WTC11 (cell line): ENCODE data around the gene PLEKHM3. TPM values are rescaled to one million over a fixed set of nuclear protein-coding genes. Genes with fewer than 3 reads are reported as not detected.

Source experiments
- ATAC-seq: fragments of 200-7000 bp; cut with Tn5 transposase; 2 replicates; pipeline ENCODE4 v1.10.0; 2021; ENCODE audit warnings: mild to moderate bottlenecking, moderate library complexity
- CTCF ChIA-PET: fragments of 300-600 bp; sonication (Branson Sonifier 250); formaldehyde crosslinking; loops from one replicate; lab custom pipeline; 2021; ENCODE audit warnings: antibody characterized with exemption; lab: Charles Lee
- POLR2A ChIA-PET: fragments of 350-600 bp; sonication (Branson Sonifier 250); formaldehyde crosslinking; loops from one replicate; lab custom pipeline; 2021; ENCODE audit warnings: antibody characterized with exemption; lab: Charles Lee
- DNase-seq: peaks from one replicate; pipeline ENCODE4 v3.0.0; 2021; ENCODE audit warnings: low spot score
- H3K27ac Mint-ChIP-seq: 2 replicates; pipeline ENCODE4 v1.8.0; 2021; ENCODE audit warnings: mixed read lengths
- H3K27me3 Mint-ChIP-seq: 2 replicates; pipeline ENCODE4 v1.8.0; 2021; ENCODE audit warnings: low read depth, mild to moderate bottlenecking, moderate library complexity, mixed read lengths
- H3K36me3 Mint-ChIP-seq: 2 replicates; pipeline ENCODE4 v1.8.0; 2021; ENCODE audit warnings: mixed read lengths
- H3K4me1 Mint-ChIP-seq: 2 replicates; pipeline ENCODE4 v1.8.0; 2022; ENCODE audit warnings: mixed read lengths
- H3K4me3 Mint-ChIP-seq: 2 replicates; pipeline ENCODE4 v1.8.0; 2021; ENCODE audit warnings: mild to moderate bottlenecking, moderate library complexity, mixed read lengths
- H3K9me3 Mint-ChIP-seq: 2 replicates; pipeline ENCODE4 v1.8.0; 2021; ENCODE audit warnings: mixed read lengths
- AR ChIP-seq: fragments of 250-450 bp; sonication (Bioruptor Pico); IDR thresholded peaks from 2 replicates; pipeline ENCODE4 v1.9.0; 2021; ENCODE audit warnings: mild to moderate bottlenecking
- ATF1 ChIP-seq: sonication (generic); formaldehyde crosslinking; IDR thresholded peaks from 2 replicates; pipeline ENCODE4 v1.8.1; 2023; ENCODE audit warnings: mild to moderate bottlenecking, moderate library complexity, missing genetic modification reagents
- ATF3 ChIP-seq: sonication (generic); formaldehyde crosslinking; conservative IDR thresholded peaks from 2 replicates; pipeline ENCODE4 v1.8.1; 2022; ENCODE audit warnings: mild to moderate bottlenecking, missing genetic modification reagents
- CDX4 ChIP-seq: fragments of 250-450 bp; sonication (Bioruptor Pico); IDR thresholded peaks from 2 replicates; pipeline ENCODE4 v1.9.0; 2021; ENCODE audit warnings: moderate library complexity, mild to moderate bottlenecking, inconsistent platforms, borderline replicate concordance
- FOXP1 ChIP-seq: sonication (generic); formaldehyde crosslinking; IDR thresholded peaks from 2 replicates; pipeline ENCODE4 v1.8.0; 2022; ENCODE audit warnings: missing genetic modification reagents, mild to moderate bottlenecking, moderate library complexity, borderline replicate concordance
- GABPB1 ChIP-seq: sonication (generic); formaldehyde crosslinking; IDR thresholded peaks from 2 replicates; pipeline ENCODE4 v1.8.1; 2023; ENCODE audit warnings: mild to moderate bottlenecking, missing genetic modification reagents
- MXD4 ChIP-seq: fragments of 250-450 bp; sonication (Bioruptor Pico); IDR thresholded peaks from 2 replicates; pipeline ENCODE4 v1.8.0; 2021; ENCODE audit warnings: mild to moderate bottlenecking, moderate library complexity, borderline replicate concordance
- NFATC4 ChIP-seq: fragments of 250-450 bp; sonication (Bioruptor Pico); IDR thresholded peaks from 2 replicates; pipeline ENCODE4 v1.9.0; 2021; ENCODE audit warnings: mild to moderate bottlenecking
- TCF7 ChIP-seq: sonication (generic); formaldehyde crosslinking; IDR thresholded peaks from 2 replicates; pipeline ENCODE4 v1.8.0; 2022; ENCODE audit warnings: mild to moderate bottlenecking, low read depth, missing genetic modification reagents, moderate library complexity
- TEAD1 ChIP-seq: sonication (generic); formaldehyde crosslinking; IDR thresholded peaks from 2 replicates; pipeline ENCODE4 v1.8.0; 2022; ENCODE audit warnings: mild to moderate bottlenecking, missing genetic modification reagents
- TP53 ChIP-seq: sonication (generic); formaldehyde crosslinking; IDR thresholded peaks from 2 replicates; pipeline ENCODE4 v1.8.1; 2023; ENCODE audit warnings: mild to moderate bottlenecking, missing genetic modification reagents
- ZNF281 ChIP-seq: sonication (generic); formaldehyde crosslinking; IDR thresholded peaks from 2 replicates; pipeline ENCODE4 v1.8.0; 2023; ENCODE audit warnings: mild to moderate bottlenecking, missing genetic modification reagents
- ZNF423 ChIP-seq: fragments of 250-450 bp; sonication (Bioruptor Pico); IDR thresholded peaks from 2 replicates; pipeline ENCODE4 v2.1.2; 2022; ENCODE audit warnings: mild to moderate bottlenecking, moderate library complexity
- ZNF512 ChIP-seq: sonication (generic); formaldehyde crosslinking; IDR thresholded peaks from 2 replicates; pipeline ENCODE4 v1.8.1; 2022; ENCODE audit warnings: missing genetic modification reagents, borderline replicate concordance
- ZSCAN18 ChIP-seq: fragments of 250-450 bp; sonication (Bioruptor Pico); IDR thresholded peaks from 2 replicates; pipeline ENCODE4 v2.1.2; 2022; ENCODE audit warnings: mild to moderate bottlenecking, moderate library complexity
- total RNA-seq: library from RNA; stranded (reverse); gene quantifications from 3 replicates; pipeline ENCODE4 v1.2.3, GENCODE V29; 2021

Gene PLEKHM3
- total RNA-seq, 1 experiment from 2014 or later = 5.8 TPM

GRCh38 chr2:207932106-207932505 is 93.2 kb downstream of the PLEKHM3 start:
- no peak overlapping the region for H3K4me3 Mint-ChIP-seq
- TF ChIP-seq ZSCAN18 (CRISPR knock-in tag) = no peak
- H3K4me1 Mint-ChIP-seq = peaks cover 38% of the 10 kb centered on the region
- ATAC-seq (no peak), DNase-seq (no peak)
- no peak overlapping the region for H3K27ac Mint-ChIP-seq
- POLR2A ChIA-PET = no interaction called here
- no peaks in the 10 kb centered on the region for H3K9me3 Mint-ChIP-seq
- no peaks in the 10 kb centered on the region for H3K36me3 Mint-ChIP-seq
- CTCF ChIA-PET = no interaction called here
- no peaks in the 10 kb centered on the region for H3K27me3 Mint-ChIP-seq

GRCh38 chr2:207930747-207931146 is 94.6 kb downstream of the PLEKHM3 start:
- Mint-ChIP-seq H3K4me1 (peaks cover 38% of the 10 kb centered on the region), H3K36me3 (no peaks in the 10 kb centered on the region), H3K4me3 (no peak overlapping the region), H3K27ac (no peak overlapping the region), H3K9me3 (no peaks in the 10 kb centered on the region), H3K27me3 (no peaks in the 10 kb centered on the region)
- peak; percentile 22 for ATAC-seq
- POLR2A ChIA-PET = no interaction called here
- CTCF ChIA-PET = no interaction called here
- DNase-seq = no peak
- no peak for TF ChIP-seq ATF1
- no peak for TF ChIP-seq CDX4 (CRISPR knock-in tag)
- TF ChIP-seq TCF7 = no peak
- TF ChIP-seq TP53 = no peak
- no peak for TF ChIP-seq ATF3 (CRISPR knock-in tag)
- TF ChIP-seq FOXP1 (CRISPR knock-in tag) = no peak
- no peak for TF ChIP-seq TEAD1 (CRISPR knock-in tag)
- TF ChIP-seq MXD4 (CRISPR knock-in tag) = no peak
- no peak for TF ChIP-seq ZNF512 (CRISPR knock-in tag)
- no peak for TF ChIP-seq AR (CRISPR knock-in tag)
- TF ChIP-seq ZNF281 (CRISPR knock-in tag) = no peak
- TF ChIP-seq GABPB1 (CRISPR knock-in tag) = no peak
- TF ChIP-seq ZNF423 (CRISPR knock-in tag) = no peak
- TF ChIP-seq NFATC4 (CRISPR knock-in tag) = no peak
